Esophagus squamous epithelium (tissue), 4 donors: ENCODE results near the gene GFI1B.

Experiments
- CTCF ChIP-seq, 6 experiments: fragments of 450-650 bp in 4 of 6; fragments of 200-600 bp in 2 of 6; sonication (generic) in 2 of 6; IDR thresholded peaks; one replicate each; pipeline ENCODE4 v1.5.1; 2016 to 2019; ENCODE audit warnings: antibody characterized with exemption in 6 of 6, mild to moderate bottlenecking in 4 of 6, moderate library complexity in 4 of 6
- POLR2A ChIP-seq, 4 donors: fragments of 450-650 bp; IDR thresholded peaks; one replicate each; pipeline ENCODE4 v1.6.1; 2017; ENCODE audit warnings: antibody characterized with exemption in 4 of 4, mild to moderate bottlenecking in 4 of 4, moderate library complexity in 3 of 4

- TF ChIP-seq POLR2A (IDR thresholded peaks at IDR 0.05) (no peak), CTCF (IDR thresholded peaks at IDR 0.05) (no peak)
These were observed 4.0 kb downstream of the GFI1B start for GRCh38 chr9:132982458-132982857.
